Right cardiac atrium (tissue), 5 donors: ENCODE results near the gene SCP2. TPM values are rescaled to one million over a fixed set of nuclear protein-coding genes. Genes with fewer than 3 reads are reported as not detected.
A peak's percentile ranks its signal among the peaks of the same experiment; 100 is the strongest.

ENCODE experiments used
- ATAC-seq, 2 donors: fragments of 200-7000 bp; cut with Tn5 transposase; one replicate each; pipeline versions ENCODE4 v1.8.0 to v1.9.1; 2020; ENCODE audit warnings: moderate library complexity in 2 of 2, mild to moderate bottlenecking in 1 of 2
- DNase-seq, 3 donors: peaks; one replicate each; pipeline ENCODE4 v3.0.0-alpha.2; 2020
- H3K27ac ChIP-seq: one replicate; pipeline ENCODE4 v1.5.1; 2013; ENCODE audit warnings: mild to moderate bottlenecking, low read length, control low read depth, moderate library complexity
- H3K27me3 ChIP-seq: one replicate; pipeline ENCODE4 v1.6.1; 2013; ENCODE audit not compliant: control insufficient read depth, insufficient read depth
- H3K4me1 ChIP-seq: one replicate; pipeline ENCODE4 v1.6.1; 2013; ENCODE audit warnings: low read length; ENCODE audit not compliant: control insufficient read depth, insufficient read depth
- H3K4me3 ChIP-seq: one replicate; pipeline ENCODE4 v1.5.1; 2013; ENCODE audit warnings: low read length, control low read depth
- H3K9me3 ChIP-seq: one replicate; pipeline ENCODE4 v1.6.1; 2013; ENCODE audit warnings: low read length; ENCODE audit not compliant: control insufficient read depth
- WGBS: extraction: QIAGEN DNeasy Blood & Tissue Kit; methylation state at CpG from one replicate; pipeline ENCODE4 v1.1.7; 2013; 5-methylcytosine and 5-hydroxymethylcytosine counted together
- intact Hi-C, 4 donors: fragments of 100-400 bp; cut with DNase I; formaldehyde crosslinking; loops; one replicate each; pipeline versions ENCODE4 v1.11.0 to v1.14.0; 2022 to 2023
- microRNA-seq, 2 donors: library from miRNA; unstranded; fragments of <30 nt; microRNA quantifications; one replicate each; pipeline ENCODE4 v1.2.0, GENCODE V29; 2020 to 2021
- polyA plus RNA-seq: library from polyadenylated mRNA; stranded (reverse); fragments of 200-250 nt; gene quantifications from one replicate; pipeline ENCODE4 v1.2.3, GENCODE V29; 2013
- total RNA-seq, 4 donors: library from RNA; stranded (reverse); fragmentation: NEBNext Ultra II Directional; extraction: Animal tissue kit (Norgen Biotek cat#: 25700); gene quantifications; one replicate each; pipeline ENCODE4 v1.2.1, GENCODE V29; 2021
- donor health status: healthy with polysubstance abuse.
- donor health status: DM: no; HTN: yes; CAD: no.
- donor health status: DM: no; HTN: no; CAD: no.
- donor health status: DM: no; HTN: yes; CAD: no; lungs with severe emphysema.
- donor health status: DM: yes; HTN: yes; CAD: no.

SCP2 gene
- total and polyA plus RNA-seq, 5 donors, result 129 to 203 (median 140) TPM

DNA sequence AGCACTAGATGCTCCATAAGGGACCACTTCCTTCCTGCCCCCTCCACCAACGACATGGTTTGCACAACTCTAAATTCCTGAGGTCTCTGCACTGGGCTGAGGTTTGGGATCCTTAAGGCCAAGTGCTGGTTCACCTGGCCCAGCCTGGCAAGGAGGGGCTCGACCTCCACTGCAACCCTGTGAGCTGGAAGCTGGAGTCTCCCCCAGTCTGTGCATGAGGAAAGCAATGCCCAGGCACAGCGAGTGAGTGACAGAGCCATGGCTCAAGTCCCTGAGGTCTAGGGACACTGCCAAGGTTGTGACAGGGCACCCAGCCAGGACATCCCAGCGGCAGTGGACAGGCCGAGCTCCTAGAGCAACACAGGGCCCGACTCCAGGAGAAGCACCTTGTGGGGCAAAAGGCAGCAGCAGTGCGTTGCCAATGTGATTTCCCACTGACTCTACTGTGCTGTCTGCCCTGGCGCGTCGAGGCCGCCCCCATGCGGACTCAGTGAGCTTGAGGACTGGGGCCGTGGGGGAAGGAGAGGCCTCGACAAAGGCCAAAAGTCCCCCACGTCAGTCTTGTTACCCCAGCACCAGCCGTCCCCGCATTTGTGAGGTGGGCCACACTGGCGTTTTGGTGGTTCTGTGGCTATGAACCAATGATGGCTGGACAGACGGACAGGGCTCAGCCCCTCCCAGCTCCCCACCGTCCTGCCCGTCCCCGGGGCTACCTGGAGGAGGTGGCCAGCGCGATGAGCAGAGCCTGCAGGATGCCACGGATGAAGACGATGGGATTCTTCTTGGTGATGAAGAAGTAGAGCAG, 165.0 kb downstream of the SCP2 start:
- peak; percentile 40 to 45 for ATAC-seq

GRCh38 chr1:53092659-53093450, 165.8 kb downstream of the SCP2 start:
- DNase-seq (peak in 1 of 3 donors; percentile 53), ATAC-seq (no peak)
- H3K27ac ChIP-seq, result no peak overlapping the region
- H3K27me3 ChIP-seq, result no peaks in the 10 kb centered on the region
- H3K9me3 ChIP-seq, result no peaks in the 10 kb centered on the region
- intact Hi-C loops, result no loop called here
- H3K4me1 ChIP-seq, result peaks cover 8% of the 10 kb centered on the region
- WGBS, result 86% methylated on average over 33 of the region's 33 CpGs
- H3K4me3 ChIP-seq, result no peak overlapping the region

More for the DNA sequence above, 165.0 kb downstream of the SCP2 start:
- Histone ChIP-seq H3K4me1 (peaks cover 8% of the 10 kb centered on the region), H3K27ac (no peak overlapping the region), H3K4me3 (no peak overlapping the region), H3K27me3 (no peaks in the 10 kb centered on the region), H3K9me3 (no peaks in the 10 kb centered on the region)
- WGBS, result 75% methylated on average over 26 of the region's 26 CpGs
- intact Hi-C loops, result no loop called here
- peak; percentile 66 to 88 (median 84) for DNase-seq

DNA sequence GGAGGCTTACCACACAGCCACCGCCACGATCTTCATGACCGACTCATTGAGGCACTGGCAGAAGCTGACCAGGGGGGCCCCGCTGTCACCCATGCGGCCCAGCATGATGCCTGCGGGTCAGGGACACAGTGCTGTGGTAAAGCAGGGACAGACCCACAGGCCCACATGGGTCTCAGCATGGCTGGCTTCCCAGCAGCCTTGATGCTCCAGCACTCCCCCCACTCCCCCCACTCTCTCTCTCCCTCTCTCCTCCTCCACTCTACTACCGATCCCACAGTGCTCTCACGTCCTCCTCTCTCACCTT, 166.3 kb downstream of the SCP2 start:
- Histone ChIP-seq H3K9me3 (no peaks in the 10 kb centered on the region), H3K4me1 (peaks cover 8% of the 10 kb centered on the region), H3K4me3 (no peak overlapping the region), H3K27me3 (no peaks in the 10 kb centered on the region), H3K27ac (no peak overlapping the region)
- ATAC-seq (no peak), DNase-seq (peak in 1 of 3 donors; percentile 56)
- WGBS, result 90% methylated on average over 8 of the region's 8 CpGs
- intact Hi-C loops, result no loop called here

- WGBS, result 86% methylated on average over 20 of the region's 20 CpGs
- peaks cover 8% of the 10 kb centered on the region for H3K4me1 ChIP-seq
- peak in 1 of 3 donors; percentile 55 for DNase-seq
- H3K9me3 ChIP-seq, result no peaks in the 10 kb centered on the region
- H3K4me3 ChIP-seq, result no peak overlapping the region
- intact Hi-C loops, result no loop called here
- no peak overlapping the region for H3K27ac ChIP-seq
- no peak for ATAC-seq
- H3K27me3 ChIP-seq, result no peaks in the 10 kb centered on the region
Measured at GRCh38 chr1:53093778-53094532, 166.9 kb downstream of the SCP2 start.

DNA sequence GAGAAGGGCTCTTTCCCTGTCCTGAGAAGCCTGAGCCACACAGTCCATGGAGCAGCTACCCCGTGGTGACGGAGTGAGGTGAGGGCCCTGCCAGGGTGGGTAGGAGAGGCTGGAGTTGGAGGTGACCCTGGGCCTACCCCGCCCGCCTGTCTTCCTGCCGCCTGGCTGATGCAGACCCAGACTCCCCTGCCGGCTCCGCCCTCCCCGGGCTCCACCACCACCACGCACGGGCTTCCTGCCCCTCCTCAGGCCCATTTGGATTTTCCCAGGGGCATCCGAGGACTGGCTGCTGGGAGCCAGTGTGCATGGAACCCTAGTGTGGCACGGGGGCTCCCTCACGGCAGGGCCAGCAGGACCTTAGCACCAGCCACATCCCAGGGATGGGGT, 167.4 kb downstream of the SCP2 start:
- intact Hi-C loops, result no loop called here
- WGBS, result 58% methylated on average over 13 of the region's 13 CpGs
- H3K27ac ChIP-seq, result no peak overlapping the region

More for the DNA sequence above, 167.4 kb downstream of the SCP2 start:
- Histone ChIP-seq H3K27me3 (no peaks in the 10 kb centered on the region), H3K4me3 (no peak overlapping the region), H3K4me1 (peaks cover 8% of the 10 kb centered on the region), H3K9me3 (no peaks in the 10 kb centered on the region)
- DNase-seq (peak in 1 of 3 donors; percentile 65), ATAC-seq (no peak)

Small RNA genes lying within 50 kb of the gene (microRNA-seq; reads per million reads assigned to microRNA genes)
- gene MIR1273F (0 reads per million in 2 donors), gene MIR1273G (0 reads per million in 2 donors), gene MIR5095 (0 reads per million in 2 donors)

Other genes with a start within 250 kb of the SCP2 start
- gene COA7, start 228.9 kb upstream of the SCP2 start, total RNA-seq, result 10 to 100 TPM; 14.9 to 16.4 (median 15.5) TPM
- 6.5 TPM for gene COA7, start 228.9 kb upstream of the SCP2 start, polyA plus RNA-seq
- 10 to 100 TPM; 41.9 to 58.7 (median 54.7) TPM for gene ZYG11B, start 200.8 kb upstream of the SCP2 start, total RNA-seq
- 17.8 TPM for gene ZYG11B, start 200.8 kb upstream of the SCP2 start, polyA plus RNA-seq
- gene ZYG11A, start 84.5 kb upstream of the SCP2 start, total RNA-seq, result under 1 TPM in 1 of 4 donors, not detected in 3; 0.06 TPM
- gene ZYG11A, start 84.5 kb upstream of the SCP2 start, polyA plus RNA-seq, result 0.02 TPM
- gene ECHDC2, start 5.5 kb upstream of the SCP2 start, total RNA-seq, result 100 to 1,000 TPM; 104 to 145 (median 121) TPM
- 114 TPM for gene ECHDC2, start 5.5 kb upstream of the SCP2 start, polyA plus RNA-seq
- 10 to 100 TPM; 36.5 to 62.4 (median 48.9) TPM for gene PODN, start 134.9 kb downstream of the SCP2 start, total RNA-seq
- 40.7 TPM for gene PODN, start 134.9 kb downstream of the SCP2 start, polyA plus RNA-seq
- gene SLC1A7, start 215.4 kb downstream of the SCP2 start, total RNA-seq, result 1 to 10 TPM in 2 of 4 donors, under 1 TPM in 2; 0.71 to 1.8 (median 1.1) TPM
- 0.57 TPM for gene SLC1A7, start 215.4 kb downstream of the SCP2 start, polyA plus RNA-seq